Osteoblast (primary cell): ENCODE data around the gene GLT1D1. TPM values are rescaled to one million over a fixed set of nuclear protein-coding genes. Genes with fewer than 3 reads are reported as not detected.
A peak's percentile ranks its signal among the peaks of the same experiment; 100 is the strongest.

Experiments used
- DNase-seq: peaks from one replicate; pipeline ENCODE4 v3.0.0; 2011; ENCODE audit warnings: low spot score, mixed read lengths; ENCODE audit not compliant: insufficient read length; ENCODE audit errors: missing footprints
- H2AFZ ChIP-seq: 2 replicates; pipeline ENCODE4 v1.6.0; 2011; ENCODE audit warnings: mild to moderate bottlenecking, low read length
- H3K27ac ChIP-seq: 2 replicates; pipeline ENCODE4 v1.5.1; 2011; ENCODE audit warnings: mild to moderate bottlenecking, low read depth, low read length, moderate library complexity
- H3K27me3 ChIP-seq: 2 replicates; pipeline ENCODE4 v1.6.0; 2012; ENCODE audit warnings: mild to moderate bottlenecking, control low read depth, inconsistent platforms, low read length, moderate library complexity; ENCODE audit not compliant: insufficient read depth
- H3K36me3 ChIP-seq: 2 replicates; pipeline ENCODE4 v1.5.1; 2011; ENCODE audit warnings: mild to moderate bottlenecking, low read length, control low read depth, moderate library complexity; ENCODE audit not compliant: insufficient read depth
- H3K4me1 ChIP-seq: 2 replicates; pipeline ENCODE4 v1.5.1; 2011; ENCODE audit warnings: mild to moderate bottlenecking, low read length, control low read depth, moderate library complexity; ENCODE audit not compliant: insufficient read depth
- H3K4me2 ChIP-seq: 2 replicates; pipeline ENCODE4 v1.6.0; 2011; ENCODE audit warnings: mild to moderate bottlenecking, low read length; ENCODE audit not compliant: insufficient read depth
- H3K4me3 ChIP-seq: fragments of 200-600 bp; sonication (generic); 3 replicates; pipeline ENCODE4 v1.5.1; 2012; ENCODE audit warnings: mild to moderate bottlenecking, low read length, inconsistent platforms; ENCODE audit not compliant: insufficient read depth
- H3K79me2 ChIP-seq: 2 replicates; pipeline ENCODE4 v1.6.0; 2012; ENCODE audit warnings: mild to moderate bottlenecking, low read length, control low read depth, inconsistent platforms; ENCODE audit not compliant: insufficient read depth
- H3K9me3 ChIP-seq: 2 replicates; pipeline ENCODE4 v1.5.1; 2011; ENCODE audit warnings: low read depth, low read length, control low read depth
- H4K20me1 ChIP-seq: 2 replicates; pipeline ENCODE4 v1.6.0; 2012; ENCODE audit warnings: mild to moderate bottlenecking, low read length, control low read depth; ENCODE audit not compliant: insufficient read depth
- CTCF ChIP-seq: IDR thresholded peaks from 2 replicates; pipeline ENCODE4 v1.5.1; 2011; ENCODE audit warnings: mild to moderate bottlenecking, low read depth, low read length, moderate library complexity; ENCODE audit errors: extremely low read depth
- total RNA-seq: library from RNA; depleted of rRNA; stranded (reverse); fragments of >200 nt; gene quantifications from 2 replicates; pipeline ENCODE4 v1.2.3, GENCODE V29; 2012

The GLT1D1 gene
- total RNA-seq, 1 donor: not detected

- H3K4me3 ChIP-seq: no peak overlapping the region
- no peaks in the 10 kb centered on the region for H3K9me3 ChIP-seq
- H4K20me1 ChIP-seq: peaks cover 10% of the 10 kb centered on the region
- no peak for DNase-seq
- H3K27ac ChIP-seq: no peak overlapping the region
- no peak overlapping the region for H3K4me2 ChIP-seq
- H2AFZ ChIP-seq: no peak overlapping the region
- no peak for TF ChIP-seq CTCF
- H3K27me3 ChIP-seq: no peaks in the 10 kb centered on the region
- H3K79me2 ChIP-seq: peaks cover 76% of the 10 kb centered on the region
- H3K4me1 ChIP-seq: peaks cover 42% of the 10 kb centered on the region
- H3K36me3 ChIP-seq: peaks cover 3% of the 10 kb centered on the region
Observed at GRCh38 chr12:128820723-128821432, 32.4 kb upstream of the GLT1D1 start.

- peak overlapping the region; percentile 87 for H3K4me2 ChIP-seq
- no peaks in the 10 kb centered on the region for H3K9me3 ChIP-seq
- peaks cover 51% of the 10 kb centered on the region for H3K79me2 ChIP-seq
- peak; percentile 92 for DNase-seq
- peak overlapping the region; percentile 63 for H3K27ac ChIP-seq
- H3K27me3 ChIP-seq: no peaks in the 10 kb centered on the region
- peak overlapping the region; percentile 81 for H2AFZ ChIP-seq
- peaks cover 19% of the 10 kb centered on the region for H3K4me1 ChIP-seq
- peaks cover 3% of the 10 kb centered on the region for H3K36me3 ChIP-seq
- TF ChIP-seq CTCF: no peak
- peaks cover 8% of the 10 kb centered on the region for H4K20me1 ChIP-seq
- peak overlapping the region; percentile 90 for H3K4me3 ChIP-seq
Observed at GRCh38 chr12:128823216-128823915, 29.9 kb upstream of the GLT1D1 start.

GRCh38 chr12:128823916-128824839 lies 29.1 kb upstream of the GLT1D1 start, which contains the start of gene SLC15A4:
Gene SLC15A4 (minus strand): TSS chr12:128823958. CDS start chr12:128823943, 15 bp downstream.
- peaks cover 43% of the 10 kb centered on the region for H3K79me2 ChIP-seq
- peaks cover 3% of the 10 kb centered on the region for H3K36me3 ChIP-seq
- TF ChIP-seq CTCF: peak; percentile 29
- peak within 1 kb of the TSS; percentile 72 for H3K27ac ChIP-seq
- no peaks in the 10 kb centered on the region for H3K27me3 ChIP-seq
- no peaks in the 10 kb centered on the region for H3K9me3 ChIP-seq
- peaks cover 6% of the 10 kb centered on the region for H4K20me1 ChIP-seq
- peaks cover 13% of the 10 kb centered on the region for H3K4me1 ChIP-seq
- peak; percentile 100 for DNase-seq
- H3K4me2 ChIP-seq: peak within 1 kb of the TSS; percentile 87
- H3K4me3 ChIP-seq: peak within 1 kb of the TSS; percentile 90
- H2AFZ ChIP-seq: peak within 1 kb of the TSS; percentile 100
